ENCODE results near the gene SLIT1. TPM values are rescaled to one million over a fixed set of nuclear protein-coding genes. Genes with fewer than 3 reads are reported as not detected.

The SLIT1 gene
- total RNA-seq, 4 donors from 2014 or later: 0.10 to 0.13 TPM; not detected in 2

DNA sequence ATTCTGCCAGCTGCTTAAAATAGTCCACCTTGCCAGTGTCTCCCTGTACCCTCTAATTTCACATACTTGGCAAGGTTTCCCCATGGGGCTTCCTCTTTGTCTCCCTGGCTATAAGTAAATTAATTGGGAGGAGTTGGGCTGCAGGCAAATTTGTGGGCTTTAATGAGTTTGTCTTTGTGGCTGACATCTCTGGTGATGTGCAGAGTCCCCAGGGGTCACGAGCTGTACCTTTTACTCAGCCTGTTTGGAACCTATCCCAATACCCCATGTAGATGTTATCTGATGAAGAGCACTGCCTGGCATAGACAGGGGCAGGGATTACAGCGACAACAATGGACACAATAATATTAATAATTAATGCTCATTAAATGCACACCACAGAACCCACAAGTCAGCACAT is 132.5 kb downstream of the SLIT1 start:
- no peaks in the 10 kb centered on the region for H3K27me3 ChIP-seq
- no peak overlapping the region for H3K4me3 ChIP-seq
- no peak overlapping the region for H3K27ac ChIP-seq
- no peak for TF ChIP-seq POLR2A (IDR thresholded peaks at IDR 0.05)
- TF ChIP-seq, protein P1, sequence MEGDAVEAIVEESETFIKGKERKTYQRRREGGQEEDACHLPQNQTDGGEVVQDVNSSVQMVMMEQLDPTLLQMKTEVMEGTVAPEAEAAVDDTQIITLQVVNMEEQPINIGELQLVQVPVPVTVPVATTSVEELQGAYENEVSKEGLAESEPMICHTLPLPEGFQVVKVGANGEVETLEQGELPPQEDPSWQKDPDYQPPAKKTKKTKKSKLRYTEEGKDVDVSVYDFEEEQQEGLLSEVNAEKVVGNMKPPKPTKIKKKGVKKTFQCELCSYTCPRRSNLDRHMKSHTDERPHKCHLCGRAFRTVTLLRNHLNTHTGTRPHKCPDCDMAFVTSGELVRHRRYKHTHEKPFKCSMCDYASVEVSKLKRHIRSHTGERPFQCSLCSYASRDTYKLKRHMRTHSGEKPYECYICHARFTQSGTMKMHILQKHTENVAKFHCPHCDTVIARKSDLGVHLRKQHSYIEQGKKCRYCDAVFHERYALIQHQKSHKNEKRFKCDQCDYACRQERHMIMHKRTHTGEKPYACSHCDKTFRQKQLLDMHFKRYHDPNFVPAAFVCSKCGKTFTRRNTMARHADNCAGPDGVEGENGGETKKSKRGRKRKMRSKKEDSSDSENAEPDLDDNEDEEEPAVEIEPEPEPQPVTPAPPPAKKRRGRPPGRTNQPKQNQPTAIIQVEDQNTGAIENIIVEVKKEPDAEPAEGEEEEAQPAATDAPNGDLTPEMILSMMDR (IDR thresholded peaks at IDR 0.05 in 4 of 5, conservative IDR thresholded peaks at IDR 0.05 in 1 of 5): no peak
- DNase-seq (no peak), ATAC-seq (no peak)
- intact Hi-C loops (cut with DNase I; ENCODE audit: low total_unique reads): no loop called here
- H3K4me1 ChIP-seq: peaks cover 0 to 3% of the 10 kb centered on the region in 2 donors
- H3K36me3 ChIP-seq: no peaks in the 10 kb centered on the region
- in situ Hi-C loops (cut with MboI; ENCODE audit: low sequenced_read_pairs in 4 of 4): no loop called here
- H3K9me3 ChIP-seq: no peaks in the 10 kb centered on the region

DNA sequence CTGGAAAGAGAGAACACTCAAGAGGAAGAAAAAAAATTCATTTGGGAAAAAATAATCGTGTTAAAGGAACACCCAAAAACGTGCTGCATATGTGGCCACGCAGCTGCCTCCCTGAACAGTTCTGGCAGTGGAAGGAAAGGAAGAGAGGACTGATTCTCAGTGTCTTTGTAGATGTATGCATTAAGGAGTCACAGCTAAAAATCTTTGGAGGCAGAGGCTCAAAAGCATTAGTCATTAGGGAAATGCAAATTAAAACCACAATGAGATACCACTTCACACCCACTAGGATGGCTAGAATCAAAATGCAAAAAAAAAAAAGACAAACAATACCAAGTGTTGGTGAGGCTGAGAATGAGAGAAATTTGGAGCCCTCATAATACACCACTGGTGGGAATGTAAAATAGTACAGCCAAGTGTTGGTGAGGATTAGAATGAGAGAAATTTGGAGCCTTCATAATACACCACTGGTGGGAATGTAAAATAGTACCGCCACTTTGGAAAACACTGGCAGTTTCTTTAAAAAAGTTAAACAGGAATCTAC is 134.7 kb downstream of the SLIT1 start:
- Histone ChIP-seq H3K27me3 (no peaks in the 10 kb centered on the region), H3K4me3 (no peak overlapping the region), H3K9me3 (no peaks in the 10 kb centered on the region), H3K4me1 (no peaks in the 10 kb centered on the region), H3K27ac (no peak overlapping the region), H3K36me3 (no peaks in the 10 kb centered on the region)
- DNase-seq (no peak), ATAC-seq (no peak)
- no peak for TF ChIP-seq POLR2A (IDR thresholded peaks at IDR 0.05)
- intact Hi-C loops (cut with DNase I; ENCODE audit: low total_unique reads) (no loop called here), in situ Hi-C loops (cut with MboI; ENCODE audit: low sequenced_read_pairs in 4 of 4) (no loop called here)

DNA sequence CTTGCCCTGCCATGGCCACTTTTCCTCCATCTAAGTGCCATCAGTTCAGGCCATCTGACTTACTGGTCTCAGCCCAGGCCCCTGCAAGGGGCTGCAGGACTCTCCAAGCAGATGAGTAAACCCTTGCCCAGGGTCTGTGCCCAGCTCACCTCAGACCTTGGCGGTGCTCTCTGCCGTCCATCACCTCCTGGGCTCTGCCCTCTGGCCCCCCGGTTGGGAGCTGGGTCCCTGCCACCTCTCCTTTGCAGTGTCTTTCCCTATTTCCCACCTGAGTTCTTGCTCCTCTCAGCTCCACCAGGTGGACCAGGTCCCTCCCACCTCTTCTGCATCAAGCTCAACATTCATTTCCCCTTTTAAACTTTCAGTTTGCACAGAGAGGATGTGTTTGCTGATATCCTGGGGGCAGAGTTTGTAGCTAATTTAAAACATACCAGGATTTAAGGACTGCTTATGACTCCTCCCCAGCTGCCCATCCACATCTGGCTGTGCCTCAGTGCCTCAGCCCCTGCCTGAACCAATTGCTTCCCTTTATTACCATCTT is 135.5 kb downstream of the SLIT1 start:
- intact Hi-C loops (cut with DNase I; ENCODE audit: low total_unique reads) (no loop called here), in situ Hi-C loops (cut with MboI; ENCODE audit: low sequenced_read_pairs in 4 of 4) (no loop called here)
- Histone ChIP-seq H3K9me3 (no peaks in the 10 kb centered on the region), H3K27me3 (no peaks in the 10 kb centered on the region), H3K36me3 (no peaks in the 10 kb centered on the region), H3K4me3 (no peak overlapping the region), H3K27ac (no peak overlapping the region), H3K4me1 (no peaks in the 10 kb centered on the region)
- DNase-seq (no peak), ATAC-seq (no peak)
- no peak for TF ChIP-seq POLR2A (IDR thresholded peaks at IDR 0.05)
- TF ChIP-seq, protein P1 (IDR thresholded peaks at IDR 0.05 in 4 of 5, conservative IDR thresholded peaks at IDR 0.05 in 1 of 5): no peak

DNA sequence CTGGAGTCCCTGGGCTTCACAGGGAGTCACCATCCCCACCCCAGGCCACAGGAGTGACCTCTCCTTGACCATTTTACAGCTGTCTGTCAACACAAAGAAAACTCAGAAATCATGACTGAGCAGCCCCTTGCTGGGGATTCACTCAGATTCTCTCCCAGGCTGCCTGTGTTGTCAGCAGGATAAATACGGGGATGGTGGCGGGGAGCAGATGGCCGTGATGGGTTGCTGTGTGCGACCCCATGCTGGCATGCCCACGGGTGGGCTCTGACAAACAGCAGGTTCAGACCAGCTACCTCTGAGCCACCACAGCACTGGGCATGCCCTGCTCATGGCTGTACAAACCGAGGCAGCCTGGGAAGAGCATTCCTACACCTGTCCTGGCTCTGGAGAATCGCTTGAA is 136.1 kb downstream of the SLIT1 start:
- H3K9me3 ChIP-seq: no peaks in the 10 kb centered on the region
- H3K4me1 ChIP-seq: no peaks in the 10 kb centered on the region
- DNase-seq: no peak
- H3K27me3 ChIP-seq: no peaks in the 10 kb centered on the region
- ATAC-seq: no peak
- TF ChIP-seq POLR2A (IDR thresholded peaks at IDR 0.05): no peak
- TF ChIP-seq, protein P1 (IDR thresholded peaks at IDR 0.05 in 4 of 5, conservative IDR thresholded peaks at IDR 0.05 in 1 of 5): no peak
- H3K4me3 ChIP-seq: no peak overlapping the region
- intact Hi-C loops (cut with DNase I; ENCODE audit: low total_unique reads) (no loop called here), in situ Hi-C loops (cut with MboI; ENCODE audit: low sequenced_read_pairs in 4 of 4) (loop anchor here in 2 of 4 donors (25.0 kb wide), 1 partner anchor 662 kb away; no protein-coding TSS in a partner anchor)
- H3K27ac ChIP-seq: no peak overlapping the region
- H3K36me3 ChIP-seq: no peaks in the 10 kb centered on the region

DNA sequence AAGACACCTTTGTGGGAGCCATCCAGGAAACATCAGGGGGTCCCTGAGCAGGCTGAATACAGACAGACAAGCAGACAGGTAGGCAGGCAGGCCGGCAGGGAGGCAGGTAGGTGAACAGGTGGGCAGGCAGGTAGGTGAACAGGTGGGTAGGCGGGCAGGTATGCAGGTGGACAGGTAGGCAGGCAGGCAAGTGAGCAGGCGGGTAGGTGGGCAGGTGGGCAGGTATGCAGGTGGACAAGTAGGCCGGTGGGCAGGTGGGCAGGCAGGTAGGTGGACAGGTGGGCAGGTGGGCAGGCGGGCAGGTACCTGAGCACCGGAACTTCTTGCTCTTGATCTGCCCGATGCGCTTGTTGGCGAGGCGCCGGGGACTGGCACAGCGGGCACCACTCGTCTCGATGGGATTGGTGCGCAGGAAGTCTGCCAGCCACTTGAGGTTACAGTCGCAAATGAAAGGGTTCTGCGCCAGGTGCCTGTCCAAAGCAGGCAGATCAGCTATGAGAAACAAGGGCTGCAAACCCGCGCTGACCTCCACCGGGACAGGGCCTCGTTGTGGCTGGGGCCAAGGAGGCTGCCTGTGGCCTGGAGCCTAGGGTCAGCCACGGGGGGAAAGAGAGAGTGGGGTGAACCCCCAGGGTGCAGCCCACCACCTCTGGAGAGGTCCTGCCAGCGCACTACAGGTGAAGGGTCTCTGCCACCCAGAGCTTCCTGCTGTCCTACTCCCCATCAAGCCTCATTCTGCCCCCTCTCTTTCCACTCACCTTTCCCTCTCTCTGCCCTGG is 136.9 kb downstream of the SLIT1 start:
- H3K36me3 ChIP-seq: no peaks in the 10 kb centered on the region
- no peaks in the 10 kb centered on the region for H3K27me3 ChIP-seq
- H3K4me1 ChIP-seq: no peaks in the 10 kb centered on the region
- DNase-seq (no peak), ATAC-seq (no peak)
- H3K27ac ChIP-seq: no peak overlapping the region
- intact Hi-C loops (cut with DNase I; ENCODE audit: low total_unique reads): no loop called here
- TF ChIP-seq POLR2A (IDR thresholded peaks at IDR 0.05): no peak
- TF ChIP-seq, protein P1 (IDR thresholded peaks at IDR 0.05 in 4 of 5, conservative IDR thresholded peaks at IDR 0.05 in 1 of 5): no peak
- H3K9me3 ChIP-seq: no peaks in the 10 kb centered on the region
- H3K4me3 ChIP-seq: no peak overlapping the region
- in situ Hi-C loops (cut with MboI; ENCODE audit: low sequenced_read_pairs in 4 of 4): loop anchor here in 2 of 4 donors (25.0 kb wide), 1 partner anchor 662 kb away; no protein-coding TSS in a partner anchor
